PC-3 (cell line): ENCODE measurements around the gene THOC1. TPM values are rescaled to one million over a fixed set of nuclear protein-coding genes. Genes with fewer than 3 reads are reported as not detected.

Experiments
- ATAC-seq: fragments of 200-7000 bp; cut with Tn5 transposase; 2 replicates; pipeline ENCODE4 v1.9.1; 2020; ENCODE audit warnings: mild to moderate bottlenecking, moderate library complexity
- BruUV-seq: library from RNA; stranded (reverse); fragments of 400-500 nt; replicated peaks from 2 replicates; lab custom pipeline; 2021; lab: Mats Ljungman, UMichigan
- CTCF ChIA-PET: fragments of 300-600 bp; sonication (Branson Sonifier 250); formaldehyde crosslinking; loops from one replicate; lab custom pipeline; 2022; ENCODE audit warnings: antibody characterized with exemption; lab: Charles Lee
- POLR2A ChIA-PET: fragments of 300-600 bp; sonication (Branson Sonifier 250); formaldehyde crosslinking; loops from one replicate; lab custom pipeline; 2022; ENCODE audit warnings: antibody characterized with exemption; ENCODE audit not compliant: unreplicated experiment; lab: Charles Lee
- DNase-seq: peaks from one replicate; pipeline ENCODE4 v3.0.0-alpha.2; 2015
- H2AFZ ChIP-seq: fragments of 300-600 bp; sonication (generic); 2 replicates; pipeline ENCODE4 v1.6.0; 2016; ENCODE audit warnings: antibody characterized with exemption, low read length
- H3F3A ChIP-seq: fragments of 300-600 bp; sonication (generic); one replicate; pipeline ENCODE4 v1.6.0; 2017; ENCODE audit warnings: antibody characterized with exemption, low read length, control low read depth, mild to moderate bottlenecking; ENCODE audit not compliant: unreplicated experiment
- H3K27ac ChIP-seq: fragments of 300-600 bp; sonication (generic); 2 replicates; pipeline ENCODE4 v1.5.1; 2016; ENCODE audit warnings: mild to moderate bottlenecking, low read length
- H3K27me3 ChIP-seq: fragments of 300-600 bp; sonication (generic); 2 replicates; pipeline ENCODE4 v1.6.1; 2016; ENCODE audit warnings: low read length, mixed read lengths
- H3K36me3 ChIP-seq: fragments of 300-600 bp; sonication (generic); 2 replicates; pipeline ENCODE4 v1.6.1; 2016; ENCODE audit warnings: low read depth, mixed run types, low read length, mixed read lengths
- H3K4me1 ChIP-seq: fragments of 300-600 bp; sonication (generic); 2 replicates; pipeline ENCODE4 v1.5.1; 2016; ENCODE audit warnings: low read length; ENCODE audit not compliant: insufficient read depth
- H3K4me2 ChIP-seq: fragments of 300-600 bp; sonication (generic); 2 replicates; pipeline ENCODE4 v1.6.0; 2016; ENCODE audit warnings: low read length
- H3K4me3 ChIP-seq: fragments of 300-600 bp; sonication (generic); 2 replicates; pipeline ENCODE4 v1.5.1; 2016; ENCODE audit warnings: mild to moderate bottlenecking, low read length, mixed read lengths
- H3K79me2 ChIP-seq: fragments of 300-600 bp; sonication (generic); 2 replicates; pipeline ENCODE4 v1.6.1; 2017; ENCODE audit warnings: low read length, mixed read lengths
- H3K9ac ChIP-seq: fragments of 300-600 bp; sonication (generic); 2 replicates; pipeline ENCODE4 v1.6.0; 2016; ENCODE audit warnings: mild to moderate bottlenecking, low read length
- H3K9me2 ChIP-seq: fragments of 300-600 bp; sonication (generic); replicated peaks from 2 replicates; pipeline ENCODE4 v1.6.1; 2016; ENCODE audit warnings: mixed run types, low read length, mixed read lengths
- H3K9me3 ChIP-seq: fragments of 300-600 bp; sonication (generic); 2 replicates; pipeline ENCODE4 v1.6.1; 2016; ENCODE audit warnings: low read length, mixed read lengths
- H4K20me1 ChIP-seq: fragments of 300-600 bp; sonication (generic); 2 replicates; pipeline ENCODE4 v1.6.1; 2016; ENCODE audit warnings: low read length, mixed read lengths
- EZH2 ChIP-seq: fragments of 300-600 bp; sonication (generic); IDR thresholded peaks from one replicate; pipeline ENCODE4 v1.6.1; 2017; ENCODE audit warnings: antibody characterized with exemption, mild to moderate bottlenecking, low read length; ENCODE audit not compliant: unreplicated experiment
- EZH2phosphoT487 ChIP-seq: fragments of 300-600 bp; sonication (generic); IDR thresholded peaks from 2 replicates; pipeline ENCODE4 v1.6.1; 2018; ENCODE audit warnings: mild to moderate bottlenecking, antibody characterized with exemption, low read length, borderline replicate concordance
- intact Hi-C: fragments of 100-400 bp; cut with micrococcal nuclease; formaldehyde crosslinking; loops from 2 replicates; pipeline ENCODE4 v1.9.0; 2023
- total RNA-seq: library from RNA; depleted of rRNA; stranded (reverse); fragments of >200 nt; gene quantifications from 2 replicates; pipeline ENCODE4 v1.2.3, GENCODE V29; 2014
- TF ChIP-seq, protein P1 (sequence below): fragments of 300-600 bp; sonication (generic); conservative IDR thresholded peaks from 2 replicates; pipeline ENCODE4 v1.5.1; 2017; ENCODE audit warnings: antibody characterized with exemption, low read depth, mild to moderate bottlenecking, low read length

Gene THOC1
- total RNA-seq, 1 experiment from 2014 or later, result 43.5 TPM

DNA sequence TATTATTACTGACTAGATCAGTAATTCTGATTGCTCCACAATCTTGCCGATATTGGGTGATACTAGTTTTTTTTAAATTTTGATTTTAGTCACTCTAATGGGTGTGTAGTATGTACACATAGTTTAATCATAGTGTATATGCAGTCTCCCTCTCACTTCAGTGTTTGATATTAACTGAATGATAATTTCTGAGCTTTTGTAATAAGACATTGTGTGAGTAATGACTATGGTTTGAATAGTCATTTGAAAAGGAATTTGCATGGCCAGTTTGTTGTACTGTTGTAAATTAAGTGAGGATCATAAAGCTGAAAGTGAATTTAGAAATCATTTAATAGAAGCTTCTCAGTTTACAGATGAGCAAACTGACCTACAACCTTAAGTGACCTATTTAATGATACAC, 76.1 kb downstream of the THOC1 start:
- BruUV-seq, result no TSS peak
- Histone ChIP-seq H3K79me2 (peaks cover 64% of the 10 kb centered on the region), H3K4me3 (no peak overlapping the region), H3K9me3 (no peaks in the 10 kb centered on the region), H3K27me3 (no peaks in the 10 kb centered on the region), H3K27ac (no peak overlapping the region), H3K9me2 (no peaks in the 10 kb centered on the region), H4K20me1 (peaks cover 12% of the 10 kb centered on the region), H3K36me3 (peaks cover 25% of the 10 kb centered on the region; the same call in 1 of the 2 replicates), H2AFZ (no peak overlapping the region), H3K4me1 (no peaks in the 10 kb centered on the region), H3F3A (no peaks in the 10 kb centered on the region), H3K9ac (no peak overlapping the region), H3K4me2 (no peak overlapping the region)
- intact Hi-C loops, result loop anchor here (1.0 kb wide), 1 partner anchor 8 kb away; no protein-coding TSS in a partner anchor
- ChIA-PET CTCF (no interaction called here), POLR2A (no interaction called here)
- DNase-seq (no peak), ATAC-seq (peak; percentile 37; the same call in 1 of the 2 replicates)
- TF ChIP-seq EZH2phosphoT487 (no peak), EZH2 (no peak)
- TF ChIP-seq, protein P1, sequence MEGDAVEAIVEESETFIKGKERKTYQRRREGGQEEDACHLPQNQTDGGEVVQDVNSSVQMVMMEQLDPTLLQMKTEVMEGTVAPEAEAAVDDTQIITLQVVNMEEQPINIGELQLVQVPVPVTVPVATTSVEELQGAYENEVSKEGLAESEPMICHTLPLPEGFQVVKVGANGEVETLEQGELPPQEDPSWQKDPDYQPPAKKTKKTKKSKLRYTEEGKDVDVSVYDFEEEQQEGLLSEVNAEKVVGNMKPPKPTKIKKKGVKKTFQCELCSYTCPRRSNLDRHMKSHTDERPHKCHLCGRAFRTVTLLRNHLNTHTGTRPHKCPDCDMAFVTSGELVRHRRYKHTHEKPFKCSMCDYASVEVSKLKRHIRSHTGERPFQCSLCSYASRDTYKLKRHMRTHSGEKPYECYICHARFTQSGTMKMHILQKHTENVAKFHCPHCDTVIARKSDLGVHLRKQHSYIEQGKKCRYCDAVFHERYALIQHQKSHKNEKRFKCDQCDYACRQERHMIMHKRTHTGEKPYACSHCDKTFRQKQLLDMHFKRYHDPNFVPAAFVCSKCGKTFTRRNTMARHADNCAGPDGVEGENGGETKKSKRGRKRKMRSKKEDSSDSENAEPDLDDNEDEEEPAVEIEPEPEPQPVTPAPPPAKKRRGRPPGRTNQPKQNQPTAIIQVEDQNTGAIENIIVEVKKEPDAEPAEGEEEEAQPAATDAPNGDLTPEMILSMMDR, result no peak

DNA sequence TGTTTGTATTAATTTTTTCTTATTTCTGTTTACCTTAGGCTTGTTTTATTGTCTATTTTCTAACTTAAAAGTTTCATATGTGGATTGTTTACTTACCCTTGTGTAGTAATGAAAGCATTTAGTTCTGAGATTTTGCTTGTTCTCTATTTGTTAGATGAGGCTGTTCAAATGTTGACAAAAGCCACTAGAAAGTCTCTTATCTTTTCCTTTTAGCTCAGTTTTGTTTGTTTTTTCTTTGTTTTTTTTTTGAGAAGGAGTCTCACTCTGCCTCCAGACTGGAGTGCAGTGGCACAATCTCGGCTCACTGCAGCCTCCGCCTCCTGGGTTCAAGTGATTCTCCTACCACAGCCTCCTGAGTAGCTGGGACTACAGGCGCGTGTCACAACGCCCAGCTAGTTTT, 78.6 kb downstream of the THOC1 start:
- Histone ChIP-seq H3K27ac (no peak overlapping the region), H3K4me1 (no peaks in the 10 kb centered on the region), H3K4me2 (no peak overlapping the region), H3F3A (no peaks in the 10 kb centered on the region), H3K27me3 (no peaks in the 10 kb centered on the region), H2AFZ (no peak overlapping the region), H3K4me3 (no peak overlapping the region), H3K36me3 (peaks cover 17% of the 10 kb centered on the region; the same call in 1 of the 2 replicates), H3K9ac (no peak overlapping the region), H3K79me2 (peaks cover 73% of the 10 kb centered on the region), H3K9me3 (no peaks in the 10 kb centered on the region), H4K20me1 (peaks cover 12% of the 10 kb centered on the region), H3K9me2 (no peaks in the 10 kb centered on the region)
- ChIA-PET POLR2A (interaction anchor here (0.9 kb wide), 1 partner anchor 10 kb away, joined by 10 read pairs; no protein-coding TSS in a partner anchor), CTCF (no interaction called here)
- TF ChIP-seq, protein P1, result no peak
- no peak for TF ChIP-seq EZH2phosphoT487
- TF ChIP-seq EZH2, result no peak
- intact Hi-C loops, result no loop called here
- DNase-seq (no peak), ATAC-seq (peak; percentile 66)
- no TSS peak for BruUV-seq

DNA sequence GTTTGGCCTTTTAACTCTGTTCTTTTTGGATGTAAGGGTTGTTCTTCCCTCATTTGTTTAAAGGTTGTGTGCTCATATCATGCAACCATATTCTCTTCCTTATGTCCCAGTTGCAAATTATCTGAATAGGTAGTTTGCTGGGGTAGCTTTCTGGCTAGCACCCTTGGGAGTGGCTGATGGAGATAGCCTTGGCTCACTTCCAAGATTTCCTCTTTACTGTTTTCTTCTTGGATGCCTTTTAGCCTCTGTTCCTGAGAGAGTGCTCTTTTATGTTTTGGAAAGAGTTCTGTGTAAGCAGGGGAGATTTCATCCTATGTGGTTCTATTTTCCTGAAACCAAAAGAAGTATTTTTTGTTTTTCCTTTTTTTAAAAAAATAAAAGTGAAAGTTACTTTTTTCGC, 84.1 kb downstream of the THOC1 start:
- peaks cover 59% of the 10 kb centered on the region for H3K79me2 ChIP-seq
- H3K27ac ChIP-seq, result no peak overlapping the region
- BruUV-seq, result no TSS peak
- POLR2A ChIA-PET, result no interaction called here
- H3K4me3 ChIP-seq, result no peak overlapping the region
- CTCF ChIA-PET, result no interaction called here
- no peak for DNase-seq
- H4K20me1 ChIP-seq, result peaks cover 8% of the 10 kb centered on the region; the same call in 1 of the 2 replicates
- TF ChIP-seq EZH2 (no peak), EZH2phosphoT487 (no peak)
- TF ChIP-seq, protein P1, result no peak
- H3K9me3 ChIP-seq, result no peaks in the 10 kb centered on the region
- no peak overlapping the region for H3K9ac ChIP-seq
- H2AFZ ChIP-seq, result no peak overlapping the region
- H3K4me1 ChIP-seq, result no peaks in the 10 kb centered on the region
- no peaks in the 10 kb centered on the region for H3F3A ChIP-seq
- no peaks in the 10 kb centered on the region for H3K27me3 ChIP-seq
- intact Hi-C loops, result loop anchor here (2.0 kb wide), 1 partner anchor 21 kb away; no protein-coding TSS in a partner anchor
- no peak for ATAC-seq
- H3K36me3 ChIP-seq, result peaks cover 23% of the 10 kb centered on the region
- no peak overlapping the region for H3K4me2 ChIP-seq
- no peaks in the 10 kb centered on the region for H3K9me2 ChIP-seq
